HCT116 (cell line): ENCODE results near the gene ELMOD3. TPM values are rescaled to one million over a fixed set of nuclear protein-coding genes. Genes with fewer than 3 reads are reported as not detected.

Experiments used
- ATAC-seq: fragments of 200-7000 bp; cut with Tn5 transposase; 2 replicates; pipeline ENCODE4 v1.9.1; 2020; ENCODE audit warnings: mild to moderate bottlenecking, moderate library complexity
- BruUV-seq: library from RNA; stranded (reverse); fragments of 400-500 nt; replicated peaks from 2 replicates; lab custom pipeline; 2021; lab: Mats Ljungman, UMichigan
- CTCF ChIA-PET: fragments of 300-600 bp; sonication (Branson Sonifier 250); formaldehyde crosslinking; loops from one replicate; lab custom pipeline; 2021; ENCODE audit warnings: antibody characterized with exemption; lab: Charles Lee
- POLR2A ChIA-PET: fragments of 300-600, 350-600 bp; sonication (Branson Sonifier 250); formaldehyde crosslinking; loops from one replicate; lab custom pipeline; 2021; ENCODE audit warnings: antibody characterized with exemption; lab: Charles Lee
- RAD21 ChIA-PET, 2 experiments: fragments of 300-600 bp; sonication (Branson Sonifier 250); formaldehyde crosslinking; loops; one replicate each; lab custom pipeline; 2023; ENCODE audit warnings: low total read pairs in 2 of 2; ENCODE audit not compliant: uncharacterized antibody in 2 of 2, unreplicated experiment in 2 of 2, low non-redundant PET in 1 of 2; lab: Charles Lee
- DNase-seq: peaks from one replicate; pipeline ENCODE4 v3.0.0-alpha.2; 2010; ENCODE audit warnings: low read depth, low spot score
- H2AFZ ChIP-seq: fragments of 200-600 bp; shearing (Covaris generic), sonication (generic); 2 replicates; pipeline ENCODE4 v1.6.1; 2017; ENCODE audit warnings: low read depth, mixed run types, mixed read lengths, antibody characterized with exemption, low read length; ENCODE audit not compliant: poor library complexity, severe bottlenecking
- H3K27ac ChIP-seq: 2 replicates; pipeline ENCODE4 v1.5.1; 2012; ENCODE audit warnings: low read depth, low read length
- H3K27me3 ChIP-seq: fragments of 200-600 bp; sonication (generic); 2 replicates; pipeline ENCODE4 v1.6.1; 2016; ENCODE audit warnings: mixed run types, low read length, mixed read lengths; ENCODE audit not compliant: insufficient read depth
- H3K36me3 ChIP-seq, 2 experiments: fragments of 200-500 bp in 1 of 2; fragments of 200-600 bp in 1 of 2; sonication (Bioruptor generic) in 1 of 2; sonication (generic) in 1 of 2; 2 replicates each; pipeline versions ENCODE4 v1.5.1 to v1.6.1; 2014 to 2016; ENCODE audit warnings: low read length in 2 of 2, inconsistent platforms in 1 of 2, mixed read lengths in 1 of 2, mixed run types in 1 of 2; ENCODE audit not compliant: insufficient read depth in 2 of 2, control insufficient read depth in 1 of 2
- H3K4me1 ChIP-seq, 2 experiments: fragments of 200-600 bp in 1 of 2; sonication (generic) in 1 of 2; 2 replicates each; pipeline versions ENCODE4 v1.5.1 to v1.6.1; 2012 to 2017; ENCODE audit warnings: low read length in 2 of 2, inconsistent platforms in 1 of 2, mild to moderate bottlenecking in 1 of 2, mixed read lengths in 1 of 2, mixed run types in 1 of 2, moderate library complexity in 1 of 2; ENCODE audit not compliant: insufficient read depth in 2 of 2, control insufficient read depth in 1 of 2
- H3K4me2 ChIP-seq: fragments of 200-600 bp; sonication (generic); 2 replicates; pipeline ENCODE4 v1.6.1; 2017; ENCODE audit warnings: mixed run types, low read length, mixed read lengths
- H3K4me3 ChIP-seq, 2 experiments: fragments of 200-600 bp in 1 of 2; sonication (generic) in 1 of 2; replicated peaks in 1 of 2; 2 replicates each; pipeline ENCODE4 v1.5.1; 2011 to 2016; ENCODE audit warnings: low read length in 2 of 2, control low read depth in 1 of 2, low read depth in 1 of 2, mild to moderate bottlenecking in 1 of 2, mixed read lengths in 1 of 2, mixed run types in 1 of 2
- H3K79me2 ChIP-seq: fragments of 200-600 bp; sonication (generic); 2 replicates; pipeline ENCODE4 v1.6.1; 2017; ENCODE audit warnings: mild to moderate bottlenecking, mixed run types, low read length, moderate library complexity, mixed read lengths; ENCODE audit not compliant: insufficient read depth
- H3K9ac ChIP-seq: fragments of 200-600 bp; sonication (generic); 2 replicates; pipeline ENCODE4 v1.6.1; 2016; ENCODE audit warnings: low read length, mixed read lengths
- H3K9me2 ChIP-seq: fragments of 200-600 bp; sonication (generic), shearing (Covaris generic); 2 replicates; pipeline ENCODE4 v1.6.1; 2017; ENCODE audit warnings: mixed run types, mild to moderate bottlenecking, moderate library complexity; ENCODE audit not compliant: insufficient read depth
- H3K9me3 ChIP-seq, 2 experiments: fragments of 200-500 bp in 1 of 2; fragments of 200-600 bp in 1 of 2; sonication (Bioruptor generic) in 1 of 2; sonication (generic) in 1 of 2; 2 replicates each; pipeline ENCODE4 v1.6.1; 2014 to 2017; ENCODE audit warnings: low read length in 2 of 2, mixed read lengths in 2 of 2, inconsistent platforms in 1 of 2, low read depth in 1 of 2, mild to moderate bottlenecking in 1 of 2, mixed run types in 1 of 2, moderate library complexity in 1 of 2; ENCODE audit not compliant: control insufficient read depth in 1 of 2, insufficient read depth in 1 of 2
- H4K20me1 ChIP-seq: fragments of 200-600 bp; sonication (generic), shearing (Covaris generic); 2 replicates; pipeline ENCODE4 v1.6.1; 2017; ENCODE audit warnings: mixed run types, mild to moderate bottlenecking, moderate library complexity; ENCODE audit not compliant: insufficient read depth
- CBX3 ChIP-seq: IDR thresholded peaks from 2 replicates; pipeline ENCODE4 v1.6.1; 2012; ENCODE audit warnings: low read depth
- ELF1 ChIP-seq: IDR thresholded peaks from 2 replicates; pipeline ENCODE4 v1.6.1; 2012; ENCODE audit warnings: low read depth, borderline replicate concordance
- EZH2 ChIP-seq: fragments of 200-600 bp; sonication (generic); IDR thresholded peaks from 2 replicates; pipeline ENCODE4 v1.6.1; 2017; ENCODE audit warnings: antibody characterized with exemption, mixed run types
- FOSL1 ChIP-seq: IDR thresholded peaks from 2 replicates; pipeline ENCODE4 v1.6.1; 2012; ENCODE audit warnings: low read depth
- POLR2A ChIP-seq: IDR thresholded peaks from 2 replicates; pipeline ENCODE4 v1.7.0; 2011; ENCODE audit warnings: borderline replicate concordance; ENCODE audit not compliant: insufficient read depth, insufficient read length; ENCODE audit errors: extremely low read depth
- RAD21 ChIP-seq: IDR thresholded peaks from 2 replicates; pipeline ENCODE4 v1.6.1; 2012; ENCODE audit warnings: low read depth, mild to moderate bottlenecking
- REST ChIP-seq: IDR thresholded peaks from 2 replicates; pipeline ENCODE4 v1.6.1; 2012; ENCODE audit warnings: low read depth
- SP1 ChIP-seq: IDR thresholded peaks from 2 replicates; pipeline ENCODE4 v1.6.1; 2012; ENCODE audit warnings: low read depth
- SRF ChIP-seq: IDR thresholded peaks from 2 replicates; pipeline ENCODE4 v1.6.1; 2012; ENCODE audit warnings: low read depth
- YY1 ChIP-seq: IDR thresholded peaks from 2 replicates; pipeline ENCODE4 v1.6.1; 2011; ENCODE audit warnings: low read length, low read depth, moderate library complexity, mild to moderate bottlenecking; ENCODE audit not compliant: insufficient replicate concordance; ENCODE audit errors: extremely low read depth
- ZFX ChIP-seq: fragments of 450-650 bp; IDR thresholded peaks from 2 replicates; pipeline ENCODE4 v1.6.1; 2017
- ZNF274 ChIP-seq: fragments of 200-500 bp; sonication (Bioruptor generic); IDR thresholded peaks from 2 replicates; pipeline ENCODE4 v1.6.1; 2014; ENCODE audit warnings: mild to moderate bottlenecking, low read depth, low read length, inconsistent platforms
- intact Hi-C: fragments of 100-400 bp; cut with micrococcal nuclease; formaldehyde crosslinking; loops from 2 replicates; pipeline ENCODE4 v1.10.0; 2022
- total RNA-seq: library from RNA; stranded (reverse); gene quantifications from one replicate; pipeline ENCODE4 v1.2.1, GENCODE V29; 2021; ENCODE audit not compliant: unreplicated experiment
- TF ChIP-seq, protein P1 (sequence below): IDR thresholded peaks from 2 replicates; pipeline ENCODE4 v1.6.1; 2012
- TF ChIP-seq, protein P2 (sequence below): IDR thresholded peaks from 2 replicates; pipeline ENCODE4 v1.6.1; 2011; ENCODE audit warnings: mild to moderate bottlenecking, low read length, moderate library complexity; ENCODE audit not compliant: insufficient replicate concordance; ENCODE audit errors: extremely low read depth

The ELMOD3 gene
- total RNA-seq, 1 experiment from 2014 or later: 9.2 TPM

- ChIA-PET POLR2A (no interaction called here), RAD21 (no interaction called here), CTCF (interaction anchor here (1.1 kb wide), 1 partner anchor 8 kb away, joined by 3 read pairs; no protein-coding TSS in a partner anchor)
- Histone ChIP-seq H3K4me1 (peaks cover 0 to 6% of the 10 kb centered on the region in 2 experiments; a peak in 1 of 4 replicates), H3K4me2 (no peak overlapping the region), H3K9ac (no peak overlapping the region), H3K27me3 (no peaks in the 10 kb centered on the region), H3K4me3 (no peak overlapping the region), H4K20me1 (no peaks in the 10 kb centered on the region), H3K9me2 (no peaks in the 10 kb centered on the region), H3K27ac (no peak overlapping the region), H2AFZ (no peak overlapping the region), H3K79me2 (peaks cover 19% of the 10 kb centered on the region; the same call in 1 of the 2 replicates), H3K9me3 (peaks cover 0 to 4% of the 10 kb centered on the region in 2 experiments; a peak in 1 of 4 replicates), H3K36me3 (peaks cover 15 to 28% of the 10 kb centered on the region in 2 experiments; a peak in 3 of 4 replicates)
- no peak for ATAC-seq
- DNase-seq: no peak
- no TSS peak for BruUV-seq
- TF ChIP-seq SRF (no peak), ELF1 (no peak), ZNF274 (no peak), SP1 (no peak), CBX3 (no peak), RAD21 (no peak), EZH2 (no peak), REST (no peak), YY1 (no peak), ZFX (no peak), POLR2A (no peak), FOSL1 (no peak)
- TF ChIP-seq, protein P1, sequence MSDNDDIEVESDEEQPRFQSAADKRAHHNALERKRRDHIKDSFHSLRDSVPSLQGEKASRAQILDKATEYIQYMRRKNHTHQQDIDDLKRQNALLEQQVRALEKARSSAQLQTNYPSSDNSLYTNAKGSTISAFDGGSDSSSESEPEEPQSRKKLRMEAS: no peak
- TF ChIP-seq, protein P2, sequence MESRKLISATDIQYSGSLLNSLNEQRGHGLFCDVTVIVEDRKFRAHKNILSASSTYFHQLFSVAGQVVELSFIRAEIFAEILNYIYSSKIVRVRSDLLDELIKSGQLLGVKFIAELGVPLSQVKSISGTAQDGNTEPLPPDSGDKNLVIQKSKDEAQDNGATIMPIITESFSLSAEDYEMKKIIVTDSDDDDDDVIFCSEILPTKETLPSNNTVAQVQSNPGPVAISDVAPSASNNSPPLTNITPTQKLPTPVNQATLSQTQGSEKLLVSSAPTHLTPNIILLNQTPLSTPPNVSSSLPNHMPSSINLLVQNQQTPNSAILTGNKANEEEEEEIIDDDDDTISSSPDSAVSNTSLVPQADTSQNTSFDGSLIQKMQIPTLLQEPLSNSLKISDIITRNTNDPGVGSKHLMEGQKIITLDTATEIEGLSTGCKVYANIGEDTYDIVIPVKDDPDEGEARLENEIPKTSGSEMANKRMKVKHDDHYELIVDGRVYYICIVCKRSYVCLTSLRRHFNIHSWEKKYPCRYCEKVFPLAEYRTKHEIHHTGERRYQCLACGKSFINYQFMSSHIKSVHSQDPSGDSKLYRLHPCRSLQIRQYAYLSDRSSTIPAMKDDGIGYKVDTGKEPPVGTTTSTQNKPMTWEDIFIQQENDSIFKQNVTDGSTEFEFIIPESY: no peak
- intact Hi-C loops: no loop called here
These were observed 45.5 kb downstream of the ELMOD3 start for GRCh38 chr2:85400023-85400422.
